CD4-positive, alpha-beta T cell treated with Interleukin-21 for 1 hour (primary cell): Measurements from ENCODE around the gene TXNRD1.

Experiments
- DNase-seq: peaks from one replicate; pipeline ENCODE4 v3.0.0-alpha.2; 2020

TXNRD1 gene

DNA sequence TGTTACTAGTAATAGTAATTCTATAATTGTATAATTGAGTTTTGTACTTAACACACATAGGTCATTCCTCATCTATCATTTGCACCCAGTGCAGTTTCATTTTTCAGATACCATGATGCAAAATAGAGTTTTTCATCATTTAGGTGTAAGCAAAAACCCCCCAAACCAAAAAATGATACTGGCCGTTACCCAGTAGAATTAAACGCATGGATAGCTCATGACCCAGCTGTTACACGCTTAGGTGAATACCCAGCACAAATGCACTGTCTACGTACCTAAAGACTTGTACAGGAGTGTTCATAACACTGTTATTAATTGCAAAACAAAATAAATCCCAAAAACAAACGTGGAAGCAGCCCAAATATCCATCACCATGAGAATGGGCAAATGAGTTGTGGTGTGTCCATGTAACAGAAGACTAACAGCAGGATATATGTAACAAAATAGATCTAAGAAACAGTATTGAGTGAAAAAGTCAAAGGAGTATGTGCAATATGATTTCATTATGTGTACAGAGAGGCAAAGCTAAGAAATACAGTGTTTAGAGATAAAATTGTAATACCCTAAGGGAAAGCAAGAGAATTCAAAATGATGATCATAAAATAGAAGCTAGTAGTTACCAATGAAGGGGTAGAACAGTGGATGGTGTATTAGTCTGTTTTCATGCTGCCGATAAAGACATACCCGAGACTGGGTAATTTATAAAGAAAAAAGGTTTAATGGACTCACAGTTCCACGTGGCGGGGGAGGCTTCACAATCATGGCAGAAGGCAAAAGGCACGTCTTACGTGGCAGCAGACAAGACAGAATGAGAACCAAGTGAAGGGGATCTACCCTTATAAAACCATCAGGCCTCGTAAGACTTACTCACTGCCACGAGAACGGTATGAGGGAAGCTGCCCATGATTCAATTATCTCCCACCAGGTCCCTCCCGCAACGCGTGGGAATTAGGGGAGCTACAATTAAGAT lies 137.7 kb downstream of the TXNRD1 start:
- no peak for DNase-seq

DNA sequence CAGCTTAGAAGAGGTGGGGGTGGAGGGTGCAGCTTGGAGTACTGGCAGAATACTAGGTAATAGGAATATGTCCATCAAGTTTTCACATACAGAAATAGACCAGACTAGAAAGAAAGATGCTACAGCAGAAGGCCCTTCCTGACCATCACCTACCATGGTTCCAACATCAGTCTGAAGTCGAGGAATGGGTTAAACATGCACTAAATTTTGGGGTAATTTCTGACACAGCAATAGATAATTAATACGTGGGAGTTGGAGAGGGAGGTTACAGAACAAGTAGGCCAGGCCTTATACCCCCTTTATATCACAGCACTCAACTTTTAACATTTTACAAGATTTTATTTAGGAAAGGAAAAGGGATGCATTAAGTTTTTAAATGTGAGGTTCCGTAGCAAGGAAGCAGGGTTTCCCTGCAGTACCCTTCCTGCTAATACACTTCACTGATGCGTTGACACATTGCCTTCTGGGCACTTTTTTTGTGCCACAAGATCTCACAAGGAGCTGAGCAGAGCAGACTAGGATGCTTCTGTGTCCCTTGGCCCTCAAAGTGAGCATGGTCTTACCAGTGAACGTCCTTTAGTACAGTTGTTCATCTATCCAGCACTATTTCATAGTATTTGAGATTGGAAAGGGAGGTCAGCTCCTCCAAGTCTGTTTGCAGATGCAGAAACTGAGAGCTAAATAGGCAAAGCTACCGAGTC lies 138.7 kb downstream of the TXNRD1 start:
- DNase-seq = no peak

DNA sequence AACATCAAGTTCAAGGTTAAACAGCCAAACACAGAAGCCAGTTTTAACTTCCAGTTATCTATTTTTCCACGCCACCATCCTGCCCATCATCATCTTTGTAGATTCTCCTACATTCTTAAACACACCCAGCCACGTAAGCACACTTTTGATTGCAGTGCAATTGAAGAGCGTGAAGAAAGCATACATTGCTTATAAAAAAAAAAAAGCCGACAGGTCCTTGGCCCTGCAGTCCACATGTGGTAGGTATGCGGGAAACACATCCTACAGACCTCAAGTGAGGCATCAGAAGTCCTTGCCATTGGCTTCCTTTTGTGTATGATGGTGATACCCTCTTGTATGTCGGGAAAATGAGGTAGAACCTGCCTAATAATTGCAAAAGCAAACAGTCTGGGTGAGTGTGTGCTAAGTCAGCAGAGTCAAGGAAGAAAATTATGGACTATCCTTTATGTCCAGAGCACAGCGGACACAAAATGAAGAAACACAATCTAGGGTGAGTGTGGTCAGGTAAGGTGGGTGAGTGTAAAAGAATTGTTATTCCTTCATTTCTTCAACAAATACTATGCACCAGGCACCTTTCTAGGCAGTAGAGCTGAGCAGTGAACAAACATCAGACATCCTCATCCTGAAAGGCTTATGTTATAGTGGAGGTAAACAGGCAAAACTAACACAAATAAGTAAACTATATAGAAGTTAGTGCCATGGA lies 139.4 kb downstream of the TXNRD1 start:
- DNase-seq = no peak

DNA sequence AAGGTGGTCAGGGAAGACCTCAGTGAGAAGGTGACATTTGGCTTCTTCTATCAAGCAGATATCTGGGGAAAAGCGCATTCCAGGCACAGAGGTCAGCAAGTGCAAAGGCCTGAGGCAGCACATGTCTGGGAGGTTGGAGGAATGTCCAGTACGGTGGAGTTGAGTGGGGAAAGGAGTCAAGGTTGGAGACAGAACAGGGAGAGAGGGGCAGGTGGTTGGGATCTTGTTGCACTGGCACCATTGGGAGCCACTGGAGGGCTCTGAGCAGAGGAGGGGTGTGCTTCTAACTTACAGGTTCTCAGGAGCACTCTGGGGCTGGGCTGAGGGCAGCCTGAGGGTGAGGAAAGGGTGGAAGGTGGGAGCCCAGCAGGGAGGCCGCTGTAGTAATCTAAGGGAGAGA lies 140.1 kb downstream of the TXNRD1 start:
- no peak for DNase-seq

DNA sequence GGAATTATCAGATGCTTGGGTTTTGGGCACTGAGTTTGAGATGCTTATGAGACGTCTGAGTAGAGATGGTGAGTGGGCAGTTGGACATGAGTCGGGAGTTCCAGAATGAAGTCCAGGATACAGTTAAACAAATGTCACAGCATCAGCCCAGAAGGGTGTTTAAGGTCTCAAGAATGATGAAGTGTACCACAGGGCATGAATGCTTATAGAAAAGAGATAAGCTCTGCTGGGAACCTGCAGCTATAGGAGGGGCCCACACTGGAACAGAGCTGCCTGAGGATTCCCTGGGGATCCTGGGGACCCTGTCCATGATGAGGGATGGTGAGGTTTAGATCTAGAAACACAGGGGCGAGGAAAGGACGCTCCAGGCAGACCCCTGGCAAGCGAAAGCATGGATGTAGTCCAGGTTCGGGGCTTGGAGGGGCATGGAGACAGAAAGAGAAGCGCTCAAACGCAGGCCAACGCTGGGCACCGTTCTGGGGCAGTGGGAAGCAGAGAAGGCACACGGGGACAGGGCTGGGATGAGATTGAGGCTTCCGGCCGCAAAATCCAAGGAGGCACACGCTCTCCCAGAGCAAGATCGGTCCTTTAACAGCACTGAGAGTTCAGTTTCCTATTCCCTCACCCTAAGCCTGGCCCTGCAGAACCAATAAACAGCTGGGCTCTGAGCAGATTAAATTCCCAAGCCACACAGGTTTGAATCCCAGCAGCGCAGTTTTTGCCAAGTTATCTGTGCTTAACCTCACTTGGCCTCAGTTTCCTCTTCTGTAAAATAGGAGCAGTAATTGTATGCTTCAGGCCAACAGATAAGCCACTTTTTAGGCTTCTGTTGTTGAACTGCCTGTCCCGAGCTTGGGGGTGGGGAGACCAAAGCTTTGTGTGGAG lies 140.9 kb downstream of the TXNRD1 start:
- DNase-seq = no peak

DNA sequence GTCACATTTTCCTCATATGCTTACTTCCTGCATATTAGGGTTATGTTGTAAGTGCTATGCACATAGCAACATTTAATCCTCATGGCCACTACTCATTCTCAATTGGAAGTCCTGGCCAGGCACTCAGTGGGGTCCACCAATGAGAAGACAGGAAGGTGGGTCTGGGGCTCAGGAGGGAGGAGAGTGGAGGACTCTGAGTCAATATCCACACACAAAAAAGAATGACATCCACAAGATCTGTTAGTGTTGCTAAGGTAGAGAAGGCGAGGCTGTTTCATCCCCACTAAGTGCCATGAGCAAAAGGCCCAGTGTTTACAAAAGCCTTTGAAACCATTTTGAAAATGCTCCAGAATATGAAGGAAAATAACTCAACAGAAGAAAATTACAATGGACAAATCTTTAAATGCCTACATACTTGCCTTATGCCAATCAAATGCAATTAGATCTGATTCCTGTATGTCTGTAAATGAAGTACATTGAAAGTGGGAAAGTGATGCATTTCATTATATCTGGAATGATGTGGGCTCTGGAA lies 141.9 kb downstream of the TXNRD1 start:
- no peak for DNase-seq

DNA sequence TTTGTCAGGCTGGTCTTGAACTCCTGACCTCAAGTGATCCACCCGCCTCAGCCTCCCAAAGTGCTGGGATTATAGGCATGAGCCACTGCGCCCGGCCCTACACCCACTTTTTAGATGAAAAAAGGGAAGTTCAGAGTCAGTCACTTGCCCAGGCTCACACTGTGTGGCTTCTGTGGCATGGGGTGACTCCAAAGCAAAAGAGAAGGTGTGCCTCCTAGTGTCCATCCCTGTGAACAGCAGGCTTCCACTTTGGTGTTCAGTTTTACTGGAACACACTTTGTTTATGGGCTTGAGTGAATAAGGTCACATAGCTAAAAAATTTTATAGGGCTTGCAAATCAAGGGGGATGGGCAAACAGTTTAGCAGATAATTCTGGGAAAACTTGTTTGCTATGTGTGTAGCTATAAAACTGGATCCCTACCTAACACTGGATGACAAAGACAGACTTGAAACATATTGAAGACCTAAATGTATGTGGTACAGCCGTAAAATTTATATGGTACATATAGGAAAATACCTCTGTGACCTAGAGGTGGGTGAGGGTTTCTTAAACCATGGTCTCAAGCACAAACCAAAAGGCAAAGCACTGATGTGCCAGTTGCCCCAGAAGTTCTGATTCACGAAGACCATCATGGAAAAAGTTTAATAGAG lies 142.9 kb downstream of the TXNRD1 start:
- DNase-seq = peak; percentile 77

DNA sequence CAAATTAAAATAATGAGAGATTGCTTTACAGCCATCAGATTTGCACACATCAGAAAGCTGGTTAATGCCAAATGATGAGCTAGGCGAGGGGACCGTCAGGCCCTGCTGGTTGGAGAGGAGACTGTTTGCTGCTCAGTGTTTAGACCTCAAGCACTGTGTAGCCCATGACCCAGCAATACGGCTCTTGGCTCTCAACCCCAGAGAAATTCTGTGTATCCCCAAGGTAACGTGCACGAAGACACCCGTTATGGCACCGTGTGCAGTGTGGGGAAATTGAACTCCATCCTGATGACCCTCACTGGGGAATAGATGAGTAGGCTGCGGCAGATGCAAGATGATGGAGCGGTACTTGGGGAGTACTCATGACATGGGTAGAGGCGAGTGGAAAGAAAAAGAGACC lies 143.6 kb downstream of the TXNRD1 start:
- DNase-seq = no peak

DNA sequence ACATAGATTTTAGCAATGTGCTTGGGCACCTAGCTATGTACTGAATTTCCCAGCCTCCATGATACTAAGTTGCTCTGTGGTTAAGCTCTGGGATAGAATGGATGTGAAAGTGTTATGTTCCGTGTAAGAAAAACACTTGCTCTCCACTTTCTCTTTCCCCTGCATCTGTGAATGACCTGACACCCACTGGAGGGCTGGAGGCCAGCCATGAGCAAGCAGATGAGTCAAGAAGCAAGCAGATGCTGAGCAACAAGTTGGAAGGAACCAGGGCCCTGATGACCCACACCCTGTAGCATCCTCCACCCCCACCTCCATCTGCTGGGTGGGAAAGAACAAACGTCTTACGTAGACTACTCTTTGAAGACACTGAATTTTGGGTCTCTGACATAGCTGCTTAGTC lies 144.6 kb downstream of the TXNRD1 start:
- no peak for DNase-seq

DNA sequence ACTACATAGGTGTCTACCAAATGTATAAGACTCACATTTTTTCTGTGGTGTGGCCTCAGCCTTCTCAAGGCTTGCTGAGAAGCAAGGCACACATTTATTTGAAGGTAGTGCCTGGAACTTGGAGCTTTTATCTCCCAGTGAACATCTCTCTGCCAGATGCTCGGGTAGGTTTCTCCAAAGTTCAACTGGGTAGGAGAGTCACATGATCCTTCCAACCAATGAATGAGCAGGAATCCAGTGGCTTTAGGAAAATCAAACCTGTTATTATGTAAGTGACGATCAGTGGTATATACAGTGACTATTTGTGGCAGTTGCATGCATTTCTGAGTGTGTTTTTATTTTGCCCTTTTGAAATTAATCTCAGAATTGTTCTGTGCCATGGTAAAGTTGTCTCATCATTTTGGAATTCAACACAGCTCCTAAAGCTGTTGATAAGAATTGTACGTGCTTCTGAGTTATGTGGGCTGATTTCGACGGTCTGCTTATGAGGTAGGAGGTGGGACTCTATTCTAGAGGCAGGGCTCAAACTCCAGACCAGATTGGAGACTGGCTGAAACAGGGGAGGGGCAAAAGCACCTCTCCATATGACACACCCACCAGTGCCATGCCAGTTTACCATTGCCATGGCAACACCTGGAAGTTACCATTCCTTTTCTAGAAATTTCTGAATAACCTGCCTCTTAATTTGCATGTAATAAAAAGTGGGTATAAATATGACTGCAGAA lies 145.6 kb downstream of the TXNRD1 start:
- DNase-seq = no peak

DNA sequence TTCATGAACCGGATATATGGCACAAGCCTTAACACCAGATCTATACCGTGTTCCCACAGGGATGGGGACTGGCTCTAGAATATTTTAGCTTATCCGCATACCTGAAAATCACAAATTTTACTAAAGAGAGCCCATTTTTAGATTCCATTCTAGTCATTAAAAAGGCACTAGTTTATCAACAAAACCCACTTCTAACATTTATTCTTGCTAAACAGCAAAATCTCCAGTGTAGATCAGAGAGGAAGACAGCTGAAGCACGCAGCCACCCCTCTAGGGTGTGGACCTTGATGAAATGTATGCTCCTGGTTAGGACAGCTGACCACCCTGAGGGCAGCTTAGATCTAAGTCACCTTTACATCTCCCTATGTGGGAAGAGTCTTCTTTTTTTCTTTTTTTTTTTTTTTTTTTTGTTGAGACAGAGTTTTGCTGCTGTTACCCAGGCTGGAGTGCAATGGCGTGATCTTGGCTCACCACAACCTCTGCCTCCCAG lies 150.4 kb downstream of the TXNRD1 start:
- DNase-seq = no peak

DNA sequence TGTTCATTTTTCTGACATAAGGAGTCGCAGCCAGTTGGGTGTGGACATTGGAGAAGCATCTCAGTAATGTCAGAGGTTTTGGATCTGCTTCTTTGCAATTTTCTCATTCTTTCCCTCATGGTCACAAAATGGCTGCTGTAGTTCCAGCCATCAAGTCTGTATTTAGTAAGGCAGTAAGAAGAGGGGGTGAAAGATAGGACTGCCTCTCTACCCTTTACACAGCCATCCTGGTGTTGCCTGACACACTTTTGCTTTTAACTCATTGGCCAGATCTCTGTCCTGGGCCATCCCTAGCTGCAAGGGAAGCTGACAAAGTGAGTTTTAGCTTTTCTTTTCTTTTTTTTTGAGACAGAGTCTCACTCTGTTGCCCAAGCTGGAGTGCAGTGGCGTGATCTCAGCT lies 154.1 kb downstream of the TXNRD1 start:
- DNase-seq = no peak

DNA sequence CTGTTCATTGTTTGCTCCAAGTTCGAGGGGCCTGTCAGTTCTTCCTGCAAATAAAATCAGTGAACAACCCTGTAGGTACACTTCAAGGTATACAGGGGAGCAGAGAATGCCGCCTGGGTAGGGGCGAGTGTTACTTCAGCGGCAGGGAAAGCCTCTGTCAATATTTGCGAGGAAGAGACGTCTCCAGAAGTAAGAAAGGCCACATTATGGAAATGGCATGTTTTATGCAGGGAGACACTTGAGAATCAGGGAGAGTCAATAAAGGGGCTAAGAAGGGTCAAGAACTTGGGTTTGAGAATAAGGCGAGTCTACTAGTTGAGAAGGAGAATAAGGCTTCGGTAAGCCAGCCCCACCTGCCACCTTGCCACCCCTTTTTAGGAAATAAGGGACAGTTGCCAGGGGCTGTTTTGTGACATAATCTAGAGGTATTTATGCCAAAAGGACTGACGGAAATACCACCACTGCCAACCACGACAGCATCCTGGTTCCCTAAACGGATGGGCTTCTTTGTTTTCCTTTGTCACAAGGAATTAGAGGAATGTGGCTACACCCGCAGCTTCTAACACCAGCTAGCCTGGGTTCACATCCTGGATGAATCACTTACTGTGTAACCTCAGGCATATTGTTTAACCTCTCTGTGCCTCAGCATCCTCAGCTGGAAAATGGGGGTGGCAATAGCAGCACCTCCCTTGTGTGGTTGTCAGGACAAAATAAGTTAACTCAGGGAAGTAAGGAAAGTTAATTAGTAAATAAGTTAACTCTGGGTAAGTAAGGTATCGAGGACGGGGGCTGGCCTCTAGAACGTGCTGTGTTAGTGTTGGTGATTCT lies 155.7 kb downstream of the TXNRD1 start:
- no peak for DNase-seq

DNA sequence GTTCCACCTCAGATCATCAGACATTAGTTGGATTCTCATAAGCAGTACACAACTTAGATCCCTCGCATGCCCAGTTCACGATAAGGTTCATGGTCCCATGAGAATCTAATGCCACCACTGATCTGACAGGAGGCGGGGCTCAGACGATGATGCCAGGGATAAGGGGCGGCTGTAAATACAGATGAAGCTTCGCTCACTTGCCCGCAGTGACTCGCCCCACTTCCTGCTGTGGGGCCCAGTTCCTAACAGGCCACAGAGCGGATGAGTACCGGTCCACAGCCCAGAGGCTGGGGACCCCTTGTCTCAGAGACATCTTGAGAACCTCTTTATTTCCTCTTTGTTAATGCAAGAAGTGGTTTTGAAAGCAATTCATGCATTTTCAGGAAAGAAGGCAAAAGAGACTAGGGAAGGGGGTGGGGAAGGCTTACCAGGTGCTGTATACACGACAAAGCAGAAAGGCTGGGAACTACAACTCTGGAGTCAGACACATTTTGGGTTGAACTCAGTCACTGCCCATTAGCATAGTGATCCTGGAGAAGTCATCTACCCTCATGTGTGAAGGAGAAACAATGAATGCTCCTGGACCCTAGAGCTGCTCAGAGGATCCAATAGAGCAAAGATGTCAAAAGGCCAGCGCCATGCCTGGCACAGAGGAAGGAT lies 156.6 kb downstream of the TXNRD1 start:
- peak; percentile 26 for DNase-seq

DNA sequence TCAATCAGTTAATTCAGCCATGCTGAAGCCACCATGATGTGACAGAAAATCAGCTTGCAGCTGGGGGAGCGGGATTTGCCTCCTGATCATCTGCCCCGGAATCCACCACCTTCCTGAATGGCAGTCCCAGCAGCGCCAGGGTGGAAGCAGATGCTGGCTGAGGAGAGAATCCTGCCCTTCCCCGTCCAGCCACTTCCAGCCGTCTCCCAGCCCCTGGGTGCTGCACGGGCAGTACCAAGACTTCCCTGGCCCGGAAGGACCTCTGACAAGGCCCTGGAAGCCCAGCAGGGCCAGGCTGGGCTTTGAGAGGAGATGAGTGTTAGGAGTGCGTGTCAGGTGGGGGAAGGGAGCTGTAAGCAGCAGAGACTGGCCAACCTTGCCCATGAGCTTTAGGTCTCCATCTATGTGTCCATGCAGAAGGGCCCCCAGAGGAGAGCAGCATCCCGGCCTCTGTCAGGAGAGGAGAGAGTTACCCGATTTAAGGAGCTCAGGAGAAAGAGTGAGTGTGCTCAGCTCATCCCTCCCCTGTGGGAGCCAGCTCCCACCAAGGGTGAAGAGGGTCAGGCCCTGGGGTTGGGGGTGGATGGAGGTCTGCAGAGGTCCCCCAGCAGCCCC lies 157.2 kb downstream of the TXNRD1 start:
- DNase-seq = no peak

DNA sequence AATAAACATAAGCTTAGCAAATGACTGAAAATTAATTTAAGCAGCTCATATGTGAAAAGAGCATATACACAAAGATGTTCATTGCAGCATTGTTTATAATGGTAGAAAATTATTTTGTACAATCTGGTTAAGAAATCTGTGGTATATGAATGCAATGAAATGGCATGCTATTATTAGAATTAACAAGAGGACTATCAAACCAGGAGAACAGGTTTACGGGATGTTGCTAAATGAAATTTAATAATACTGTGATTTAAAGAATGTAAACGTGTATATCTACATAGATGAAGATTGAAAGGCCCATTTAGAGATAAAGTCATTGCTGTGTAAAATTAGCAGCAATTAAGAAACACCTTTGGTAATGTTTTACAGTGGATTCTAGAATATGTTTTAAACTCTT lies 158.5 kb downstream of the TXNRD1 start:
- DNase-seq = no peak

DNA sequence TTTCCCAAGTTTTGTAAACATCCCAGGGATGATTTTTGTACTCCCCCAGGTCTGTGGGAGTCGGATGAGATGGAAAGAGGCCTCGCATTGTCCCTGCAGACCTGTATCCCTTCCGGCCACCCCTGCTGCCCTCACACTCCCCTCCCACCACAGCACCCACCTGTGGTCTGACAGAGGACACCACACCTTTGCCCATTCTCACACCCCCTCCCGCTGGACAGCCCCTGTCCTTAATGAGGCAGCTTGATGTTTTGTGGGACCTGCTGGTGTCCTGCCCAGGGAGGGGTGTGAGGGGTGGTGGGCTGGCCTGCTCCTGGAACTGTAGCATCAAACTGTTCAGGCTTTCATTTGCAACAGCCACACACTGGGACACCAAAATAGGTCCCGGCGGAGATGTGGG lies 159.2 kb downstream of the TXNRD1 start:
- no peak for DNase-seq

DNA sequence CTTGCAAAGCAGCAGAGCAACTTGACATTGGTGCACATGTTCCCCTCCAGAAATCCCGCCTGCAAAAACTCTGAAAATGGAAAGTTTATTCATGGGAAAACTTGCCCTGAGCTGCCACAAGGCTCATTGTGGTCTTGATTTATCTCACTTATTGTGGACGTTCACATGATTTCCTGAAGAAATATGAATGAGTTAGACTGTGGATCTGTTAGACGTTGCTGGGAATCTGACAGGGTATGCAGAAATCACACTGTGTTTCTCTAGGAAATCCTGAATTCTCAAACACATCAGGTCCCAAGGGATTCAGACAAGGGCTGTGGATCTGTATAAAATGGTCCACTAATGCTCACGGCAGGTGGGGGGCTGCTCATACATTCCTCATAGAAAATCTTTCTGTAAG lies 160.2 kb downstream of the TXNRD1 start:
- no peak for DNase-seq
